ENCODE results near the gene COMP.

Gene COMP

GRCh38 chr19:18785179-18786124, 5.7 kb downstream of the COMP start:
- Histone ChIP-seq H3K9me3 (peaks cover 4% of the 10 kb centered on the region; the same call in 1 of the 2 replicates), H4K20me1 (peaks cover 74% of the 10 kb centered on the region), H3K4me1 (peaks cover 55% of the 10 kb centered on the region), H3K4me2 (peak overlapping the region; percentile 63), H3K4me3 (no peak overlapping the region), H3K27me3 (peaks cover 87% of the 10 kb centered on the region), H3K36me3 (no peaks in the 10 kb centered on the region), H3K27ac (no peak overlapping the region), H3K9ac (no peak overlapping the region)
- TF ChIP-seq Cebpa-rat (IDR thresholded peaks at IDR 0.05), result no peak

GRCh38 chr19:18784786-18785120, 6.4 kb downstream of the COMP start:
- TF ChIP-seq Cebpa-rat (IDR thresholded peaks at IDR 0.05), result no peak
- H3K9me3 ChIP-seq, result peaks cover 4% of the 10 kb centered on the region; the same call in 1 of the 2 replicates
- H3K4me3 ChIP-seq, result no peak overlapping the region
- no peak overlapping the region for H3K9ac ChIP-seq
- H3K36me3 ChIP-seq, result no peaks in the 10 kb centered on the region
- peaks cover 83% of the 10 kb centered on the region for H3K27me3 ChIP-seq
- peaks cover 50% of the 10 kb centered on the region for H3K4me1 ChIP-seq
- H4K20me1 ChIP-seq, result peaks cover 75% of the 10 kb centered on the region
- H3K4me2 ChIP-seq, result peak overlapping the region; percentile 63
- H3K27ac ChIP-seq, result no peak overlapping the region

GRCh38 chr19:18783958-18784785, 6.9 kb downstream of the COMP start:
- peaks cover 4% of the 10 kb centered on the region; the same call in 1 of the 2 replicates for H3K9me3 ChIP-seq
- peaks cover 45% of the 10 kb centered on the region for H3K4me1 ChIP-seq
- no peak overlapping the region for H3K4me3 ChIP-seq
- no peaks in the 10 kb centered on the region for H3K36me3 ChIP-seq
- peaks cover 83% of the 10 kb centered on the region for H3K27me3 ChIP-seq
- TF ChIP-seq Cebpa-rat (IDR thresholded peaks at IDR 0.05), result no peak
- H3K27ac ChIP-seq, result no peak overlapping the region
- H3K4me2 ChIP-seq, result no peak overlapping the region
- H4K20me1 ChIP-seq, result peaks cover 75% of the 10 kb centered on the region
- no peak overlapping the region for H3K9ac ChIP-seq

GRCh38 chr19:18782559-18783225, 8.4 kb downstream of the COMP start:
- no peak for TF ChIP-seq Cebpa-rat (IDR thresholded peaks at IDR 0.05)
- Histone ChIP-seq H4K20me1 (peaks cover 81% of the 10 kb centered on the region), H3K4me3 (no peak overlapping the region), H3K4me2 (peak overlapping the region; percentile 76), H3K36me3 (no peaks in the 10 kb centered on the region), H3K9ac (no peak overlapping the region), H3K9me3 (peaks cover 3% of the 10 kb centered on the region; the same call in 1 of the 2 replicates), H3K4me1 (peaks cover 37% of the 10 kb centered on the region), H3K27ac (no peak overlapping the region), H3K27me3 (peaks cover 83% of the 10 kb centered on the region)

GRCh38 chr19:18781885-18782527, 9.1 kb downstream of the COMP start:
- Histone ChIP-seq H3K36me3 (no peaks in the 10 kb centered on the region), H4K20me1 (peaks cover 81% of the 10 kb centered on the region), H3K4me3 (no peak overlapping the region), H3K4me2 (peak overlapping the region; percentile 76), H3K9me3 (no peaks in the 10 kb centered on the region; the same call in 1 of the 2 replicates), H3K27me3 (peaks cover 83% of the 10 kb centered on the region), H3K9ac (no peak overlapping the region), H3K4me1 (peaks cover 37% of the 10 kb centered on the region), H3K27ac (no peak overlapping the region)
- no peak for TF ChIP-seq Cebpa-rat (IDR thresholded peaks at IDR 0.05)

- no peak for TF ChIP-seq Cebpa-rat (IDR thresholded peaks at IDR 0.05)
- peaks cover 83% of the 10 kb centered on the region for H3K27me3 ChIP-seq
These were observed 10.0 kb downstream of the COMP start for GRCh38 chr19:18781047-18781600.

GRCh38 chr19:18780631-18781030, 10.5 kb downstream of the COMP start:
- H3K4me3 ChIP-seq, result no peak overlapping the region
- H3K9ac ChIP-seq, result no peak overlapping the region
- peaks cover 44% of the 10 kb centered on the region for H3K4me1 ChIP-seq
- peaks cover 4% of the 10 kb centered on the region; the same call in 1 of the 2 replicates for H3K36me3 ChIP-seq
- H3K27me3 ChIP-seq, result peaks cover 84% of the 10 kb centered on the region
- H3K9me3 ChIP-seq, result no peaks in the 10 kb centered on the region
- H3K4me2 ChIP-seq, result no peak overlapping the region
- H3K27ac ChIP-seq, result no peak overlapping the region
- peaks cover 87% of the 10 kb centered on the region for H4K20me1 ChIP-seq
- no peak for TF ChIP-seq Cebpa-rat (IDR thresholded peaks at IDR 0.05)

More at GRCh38 chr19:18781047-18781600, 10.0 kb downstream of the COMP start:
- no peaks in the 10 kb centered on the region for H3K36me3 ChIP-seq
- H3K9ac ChIP-seq, result no peak overlapping the region
- peaks cover 44% of the 10 kb centered on the region for H3K4me1 ChIP-seq
- H3K4me3 ChIP-seq, result no peak overlapping the region
- H3K4me2 ChIP-seq, result peak overlapping the region; percentile 76
- H3K27ac ChIP-seq, result no peak overlapping the region
- no peaks in the 10 kb centered on the region for H3K9me3 ChIP-seq
- H4K20me1 ChIP-seq, result peaks cover 83% of the 10 kb centered on the region

GRCh38 chr19:18780081-18780480, 11.0 kb downstream of the COMP start:
- TF ChIP-seq Cebpa-rat (IDR thresholded peaks at IDR 0.05), result no peak
- H3K4me3 ChIP-seq, result no peak overlapping the region
- no peaks in the 10 kb centered on the region for H3K9me3 ChIP-seq
- peaks cover 80% of the 10 kb centered on the region for H3K27me3 ChIP-seq
- H3K4me2 ChIP-seq, result no peak overlapping the region
- no peak overlapping the region for H3K9ac ChIP-seq
- H4K20me1 ChIP-seq, result peaks cover 92% of the 10 kb centered on the region
- peaks cover 39% of the 10 kb centered on the region for H3K4me1 ChIP-seq
- peaks cover 6% of the 10 kb centered on the region; the same call in 1 of the 2 replicates for H3K36me3 ChIP-seq
- no peak overlapping the region for H3K27ac ChIP-seq
